Chondrocyte (in vitro differentiated cells): ENCODE measurements around the gene SORCS1. TPM values are rescaled to one million over a fixed set of nuclear protein-coding genes. Genes with fewer than 3 reads are reported as not detected.

Experiments used
- DNase-seq: peaks from one replicate; pipeline ENCODE4 v3.0.0; 2021; ENCODE audit warnings: mixed read lengths, low spot score
- H3K27ac Mint-ChIP-seq: one replicate; pipeline ENCODE4 v1.8.0; 2021; ENCODE audit warnings: mild to moderate bottlenecking, moderate library complexity, mixed read lengths; ENCODE audit not compliant: unreplicated experiment
- H3K27me3 Mint-ChIP-seq: 2 replicates; pipeline ENCODE4 v1.8.0; 2021; ENCODE audit warnings: low read depth, mixed read lengths
- H3K36me3 Mint-ChIP-seq: 2 replicates; pipeline ENCODE4 v1.8.0; 2021; ENCODE audit warnings: low read depth, mixed read lengths
- H3K4me1 Mint-ChIP-seq: 2 replicates; pipeline ENCODE4 v1.8.0; 2021; ENCODE audit warnings: low read depth, mild to moderate bottlenecking, mixed read lengths
- H3K4me3 Mint-ChIP-seq: one replicate; pipeline ENCODE4 v1.8.0; 2021; ENCODE audit warnings: mild to moderate bottlenecking, moderate library complexity, mixed read lengths; ENCODE audit not compliant: unreplicated experiment
- H3K9me3 Mint-ChIP-seq: 2 replicates; pipeline ENCODE4 v1.8.0; 2021; ENCODE audit warnings: low read depth, mixed read lengths
- CTCF ChIP-seq: fragments of 200-600 bp; sonication (generic); IDR thresholded peaks from 2 replicates; pipeline ENCODE4 v1.5.0; 2021; ENCODE audit warnings: antibody characterized with exemption, mild to moderate bottlenecking, moderate library complexity
- total RNA-seq: library from RNA; stranded (reverse); gene quantifications from 3 replicates; pipeline ENCODE4 v1.2.1, GENCODE V29; 2021

The SORCS1 gene
- total RNA-seq, 1 donor from 2014 or later: not detected

DNA sequence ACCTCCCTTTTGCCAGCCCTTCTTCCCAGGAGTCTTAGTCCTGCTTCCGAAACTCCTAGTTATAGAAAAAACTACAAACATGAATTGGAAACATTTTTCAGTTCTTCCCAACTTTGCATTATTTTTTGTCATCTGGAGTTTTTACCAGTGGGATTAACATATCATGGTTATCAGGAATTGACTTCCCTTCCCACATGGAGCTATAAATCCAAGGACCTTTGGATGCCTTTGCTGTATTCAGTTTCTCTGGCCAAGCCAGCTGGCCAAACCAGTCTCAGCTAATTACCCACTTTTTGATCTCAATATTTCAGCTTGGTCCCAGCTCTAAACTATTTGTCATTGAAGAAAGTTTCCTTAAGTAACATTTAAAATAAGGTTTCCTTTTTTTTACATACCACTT, 570.6 kb downstream of the SORCS1 start:
- no peak for DNase-seq
- no peak for TF ChIP-seq CTCF
- H3K36me3 Mint-ChIP-seq: no peaks in the 10 kb centered on the region
- peaks cover 6% of the 10 kb centered on the region for H3K27me3 Mint-ChIP-seq
- no peak overlapping the region for H3K27ac Mint-ChIP-seq
- no peaks in the 10 kb centered on the region for H3K9me3 Mint-ChIP-seq
- no peak overlapping the region for H3K4me3 Mint-ChIP-seq
- H3K4me1 Mint-ChIP-seq: no peaks in the 10 kb centered on the region

DNA sequence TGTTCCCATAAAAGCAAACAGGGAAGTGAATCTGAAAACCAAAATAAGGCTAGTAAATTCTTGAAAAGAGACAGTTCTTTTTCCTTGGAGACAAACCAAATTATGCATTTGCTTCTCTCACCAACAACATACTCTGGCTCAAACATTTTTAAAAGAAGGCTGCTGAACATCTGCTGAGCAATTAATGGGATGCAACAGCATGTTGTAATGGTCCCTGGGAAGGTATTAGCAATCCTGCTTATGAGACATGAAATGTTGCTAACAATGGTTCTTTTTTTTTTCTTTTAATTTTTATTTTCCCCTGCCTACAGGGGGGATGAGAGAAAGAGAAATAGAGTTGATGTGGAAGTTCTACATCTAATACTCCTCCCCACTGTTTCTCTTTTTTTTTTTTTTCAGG, 572.1 kb downstream of the SORCS1 start:
- no peak for TF ChIP-seq CTCF
- H3K9me3 Mint-ChIP-seq: no peaks in the 10 kb centered on the region
- no peak for DNase-seq
- peaks cover 6% of the 10 kb centered on the region for H3K27me3 Mint-ChIP-seq
- H3K4me3 Mint-ChIP-seq: no peak overlapping the region
- H3K36me3 Mint-ChIP-seq: no peaks in the 10 kb centered on the region
- no peak overlapping the region for H3K27ac Mint-ChIP-seq
- H3K4me1 Mint-ChIP-seq: no peaks in the 10 kb centered on the region

GRCh38 chr10:106582291-106582690, 582.2 kb downstream of the SORCS1 start:
- Mint-ChIP-seq H3K27ac (no peak overlapping the region), H3K4me3 (no peak overlapping the region), H3K4me1 (peaks cover under 1% of the 10 kb centered on the region), H3K27me3 (peaks cover under 1% of the 10 kb centered on the region), H3K36me3 (no peaks in the 10 kb centered on the region), H3K9me3 (no peaks in the 10 kb centered on the region)
- no peak for DNase-seq
- no peak for TF ChIP-seq CTCF

DNA sequence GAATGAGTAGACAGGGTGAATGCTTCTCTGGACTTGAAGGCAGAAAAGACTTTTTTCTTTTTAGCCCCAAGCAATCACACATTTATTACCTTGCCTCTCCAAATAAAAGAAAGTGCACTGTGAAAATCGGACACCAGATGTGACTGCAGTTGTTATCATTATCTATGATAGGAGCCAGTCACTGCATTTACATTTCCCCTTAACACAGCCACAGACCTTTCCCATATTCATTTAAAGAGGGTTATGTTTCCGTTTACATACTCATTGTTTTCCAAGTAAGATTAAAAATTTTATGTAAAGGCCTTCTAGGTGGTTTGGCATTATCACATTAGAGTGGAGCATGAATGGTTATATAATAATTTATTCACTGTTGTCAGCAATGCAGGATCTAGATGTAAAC, 586.8 kb downstream of the SORCS1 start:
- H3K36me3 Mint-ChIP-seq: no peaks in the 10 kb centered on the region

DNA sequence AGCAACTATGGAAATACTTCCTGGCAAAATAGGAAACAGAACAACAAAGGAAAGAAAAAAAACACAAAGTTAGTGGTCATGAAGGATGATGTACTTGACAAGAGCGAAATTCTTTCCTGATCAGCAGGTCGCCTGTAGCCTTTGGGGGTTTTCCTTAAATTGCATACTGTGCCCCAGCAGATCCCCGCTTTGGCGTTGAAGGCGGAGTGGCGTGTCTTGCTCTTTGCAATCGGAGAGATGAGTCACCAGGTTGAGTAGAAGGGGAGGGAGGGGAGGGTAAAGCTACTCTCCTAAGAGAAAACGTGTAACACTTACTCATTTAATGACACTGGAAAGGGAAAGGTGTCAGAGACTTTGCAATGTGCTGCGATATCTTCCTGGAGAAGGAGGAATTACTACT, 587.2 kb downstream of the SORCS1 start:
- TF ChIP-seq CTCF: no peak
- DNase-seq: no peak
- Mint-ChIP-seq H3K4me1 (peaks cover 12% of the 10 kb centered on the region), H3K36me3 (no peaks in the 10 kb centered on the region), H3K27me3 (peaks cover 2% of the 10 kb centered on the region), H3K9me3 (no peaks in the 10 kb centered on the region), H3K27ac (no peak overlapping the region), H3K4me3 (no peak overlapping the region)

More for the DNA sequence above, 586.8 kb downstream of the SORCS1 start:
- DNase-seq: no peak
- Mint-ChIP-seq H3K4me1 (peaks cover 10% of the 10 kb centered on the region), H3K9me3 (no peaks in the 10 kb centered on the region), H3K27me3 (peaks cover 2% of the 10 kb centered on the region), H3K4me3 (no peak overlapping the region), H3K27ac (no peak overlapping the region)
- no peak for TF ChIP-seq CTCF
